K562 (cell line): Measurements from ENCODE around the gene NPAS2. TPM values are rescaled to one million over a fixed set of nuclear protein-coding genes. Genes with fewer than 3 reads are reported as not detected.

Experiments
- CBFA2T2 ChIP-seq: fragments of 450-650 bp; conservative IDR thresholded peaks from 2 replicates; pipeline ENCODE4 v1.6.1; 2017; ENCODE audit warnings: mild to moderate bottlenecking
- CUX1 ChIP-seq: fragments of 200-800 bp; sonication (Bioruptor generic); IDR thresholded peaks from 2 replicates; pipeline ENCODE4 v1.6.1; 2016; ENCODE audit warnings: missing genetic modification characterization, missing compliant biosample characterization
- KDM1A ChIP-seq, 2 experiments: fragments of 450-650 bp; IDR thresholded peaks; 2 replicates each; pipeline ENCODE4 v1.6.1; 2016; ENCODE audit warnings: mild to moderate bottlenecking in 2 of 2
- KHSRP ChIP-seq: fragments of 450-650 bp; IDR thresholded peaks from 2 replicates; pipeline ENCODE4 v1.6.1; 2017
- L3MBTL2 ChIP-seq: fragments of 450-650 bp; IDR thresholded peaks from 2 replicates; pipeline ENCODE4 v1.6.1; 2016; ENCODE audit warnings: mild to moderate bottlenecking, moderate library complexity
- MECOM ChIP-seq: fragments of 250-450 bp; sonication (Bioruptor Pico); IDR thresholded peaks from 2 replicates; pipeline ENCODE4 v1.8.0; 2022; ENCODE audit warnings: inconsistent platforms
- MLX ChIP-seq, 2 experiments: fragments of 450-650 bp in 1 of 2; sonication (generic) in 1 of 2; formaldehyde crosslinking; conservative IDR thresholded peaks; 2 replicates each; pipeline versions ENCODE4 v1.4.0 to v1.8.1; 2020 to 2022; ENCODE audit warnings: mild to moderate bottlenecking in 1 of 2, missing genetic modification reagents in 1 of 2
- MXI1 ChIP-seq: IDR thresholded peaks from 2 replicates; pipeline ENCODE4 v1.6.1; 2011; ENCODE audit warnings: low read depth, mild to moderate bottlenecking, improper control_type of control experiment, low read length
- PTRF ChIP-seq: fragments of 450-650 bp; IDR thresholded peaks from 2 replicates; pipeline ENCODE4 v1.6.1; 2016; ENCODE audit warnings: mild to moderate bottlenecking, missing genetic modification characterization, missing compliant biosample characterization
- PYGO2 ChIP-seq: fragments of 450-650 bp; IDR thresholded peaks from 2 replicates; pipeline ENCODE4 v1.6.1; 2016; ENCODE audit warnings: mild to moderate bottlenecking, missing genetic modification characterization, moderate library complexity, missing compliant biosample characterization
- SIRT6 ChIP-seq: IDR thresholded peaks from one replicate; pipeline ENCODE4 v1.6.1; 2012; ENCODE audit warnings: low read depth, mild to moderate bottlenecking, control low read depth, inconsistent platforms, low read length, moderate library complexity
- SRSF9 ChIP-seq: fragments of 200-400 bp; formaldehyde crosslinking; IDR thresholded peaks from 2 replicates; pipeline ENCODE4 v1.6.1; 2017; ENCODE audit warnings: low read depth, low read length, borderline replicate concordance
- TBP ChIP-seq: optimal IDR thresholded peaks from 2 replicates; pipeline ENCODE3; 2011; ENCODE audit warnings: low read depth, low read length, improper control_type of control experiment
- XRCC5 ChIP-seq: fragments of 200-400 bp; formaldehyde crosslinking; IDR thresholded peaks from 2 replicates; pipeline ENCODE4 v1.6.1; 2017; ENCODE audit warnings: low read depth, mild to moderate bottlenecking, low read length
- ZBTB11 ChIP-seq, 3 experiments: fragments of 200-800 bp in 1 of 3; fragments of 250-450 bp in 1 of 3; fragments of 450-650 bp in 1 of 3; sonication (Bioruptor Pico) in 1 of 3; sonication (Bioruptor generic) in 1 of 3; formaldehyde crosslinking in 1 of 3; IDR thresholded peaks; 2 replicates each; pipeline versions ENCODE4 v1.6.1 to v1.8.0; 2016 to 2022; ENCODE audit warnings: mild to moderate bottlenecking in 2 of 3, missing genetic modification characterization in 2 of 3, missing compliant biosample characterization in 1 of 3, moderate library complexity in 1 of 3
- ZKSCAN8 ChIP-seq: fragments of 200-800 bp; sonication (Bioruptor generic); IDR thresholded peaks from 2 replicates; pipeline ENCODE4 v1.6.1; 2016; ENCODE audit warnings: missing genetic modification characterization, missing compliant biosample characterization
- ZNF282 ChIP-seq: sonication (generic); formaldehyde crosslinking; IDR thresholded peaks from 2 replicates; pipeline ENCODE4 v1.8.1; 2023; ENCODE audit warnings: missing genetic modification reagents
- ZNF699 ChIP-seq: fragments of 250-450 bp; sonication (Bioruptor Pico); IDR thresholded peaks from 2 replicates; pipeline ENCODE4 v1.8.0; 2021; ENCODE audit warnings: mild to moderate bottlenecking, moderate library complexity; ENCODE audit not compliant: insufficient replicate concordance
- polyA plus RNA-seq, 8 experiments: library from polyadenylated mRNA; depleted of rRNA in 4 of 8; stranded (reverse) in 5 of 8; unstranded in 3 of 8; fragments of >200 nt; fragmentation: Nextera tagmentation in 2 of 8; fragmentation: Illumina TruSeq in 1 of 8; extraction: Ambion mirVana in 2 of 8; extraction: Trizol in 1 of 8; gene quantifications; 2 replicates each; pipeline versions ENCODE4 v1.2.1 to v1.2.3, GENCODE V29; 2011 to 2014; ENCODE audit warnings: inconsistent platforms in 1 of 8, missing spikeins in 1 of 8
- total RNA-seq, 7 experiments: library from RNA; depleted of rRNA in 6 of 7; stranded (reverse); fragments of >200 nt in 6 of 7; fragmentation: Illumina TruSeq in 2 of 7; extraction: Trizol in 2 of 7; gene quantifications; 2 replicates each; pipeline versions ENCODE4 v1.2.1 to v1.2.3, GENCODE V29; 2011 to 2021; ENCODE audit warnings: low replicate concordance in 1 of 7

The NPAS2 gene
- total and polyA plus RNA-seq, 9 of the 15 experiments (the other 6 are each of a cell fraction or from before 2014, with no cell fraction given): 0.06 to 0.29 (median 0.07) TPM; not detected in 5

- no peak for TF ChIP-seq CUX1 (CRISPR knock-in tag)
- TF ChIP-seq MLX (CRISPR knock-in tag; conservative IDR thresholded peaks at IDR 0.05): no peak
- TF ChIP-seq TBP: no peak
- TF ChIP-seq ZNF282 (CRISPR knock-in tag): no peak
- peak; percentile 90 for TF ChIP-seq L3MBTL2
- no peak for TF ChIP-seq ZBTB11 (CRISPR knock-in tag; IDR thresholded peaks at IDR 0.05)
- TF ChIP-seq MECOM (CRISPR knock-in tag): peak; percentile 65; the same call in 1 of the 2 replicates
- no peak for TF ChIP-seq PYGO2 (tag)
- TF ChIP-seq KHSRP: no peak
- no peak for TF ChIP-seq MXI1
- no peak for TF ChIP-seq XRCC5
- no peak for TF ChIP-seq CBFA2T2
- TF ChIP-seq ZKSCAN8: no peak
- TF ChIP-seq ZNF699 (CRISPR knock-in tag): no peak
- TF ChIP-seq SRSF9: no peak
- 0 out of 2 replicates have a peak, but pooled peaks have one; percentile 36 for TF ChIP-seq PTRF
- no peak for TF ChIP-seq SIRT6
- TF ChIP-seq KDM1A (IDR thresholded peaks at IDR 0.05): peak; percentile 37 to 47; a peak in 2 of 4 replicates
Measured at GRCh38 chr2:101038455-101039255, 218.7 kb downstream of the NPAS2 start (continued).
